Panc1 (cell line): ENCODE results near the gene ZKSCAN4.

ENCODE experiments used
- CTCF ChIP-seq: fragments of 450-650 bp; IDR thresholded peaks from 2 replicates; pipeline ENCODE4 v1.5.1; 2017; ENCODE audit warnings: mild to moderate bottlenecking
- POLR2AphosphoS5 ChIP-seq: IDR thresholded peaks from 2 replicates; pipeline ENCODE4 v1.6.1; 2012; ENCODE audit warnings: mild to moderate bottlenecking, low read depth, low read length, moderate library complexity
- REST ChIP-seq, 2 experiments: IDR thresholded peaks; 2 replicates each; pipeline ENCODE4 v1.6.1; 2011 to 2012; ENCODE audit warnings: low read depth in 2 of 2, control low read depth in 1 of 2, low read length in 1 of 2, mild to moderate bottlenecking in 1 of 2, moderate library complexity in 1 of 2; ENCODE audit not compliant: insufficient read depth in 1 of 2
- SIN3A ChIP-seq: IDR thresholded peaks from 2 replicates; pipeline ENCODE4 v1.6.1; 2012; ENCODE audit warnings: low read depth, mild to moderate bottlenecking, low read length, moderate library complexity, borderline replicate concordance; ENCODE audit not compliant: insufficient read depth

GRCh38 chr6:28224131-28225055 lies 27.7 kb downstream of the ZKSCAN4 start:
- no peak for TF ChIP-seq REST (IDR thresholded peaks at IDR 0.05; ENCODE audit: insufficient read depth in 1 of 2, low read depth in 2 of 2, low read length in 1 of 2)
- no peak for TF ChIP-seq POLR2AphosphoS5
- no peak for TF ChIP-seq CTCF
- no peak for TF ChIP-seq SIN3A
